GM21528 (cell line): ENCODE measurements around the gene LGI1.

ENCODE experiments used
- ATAC-seq: cut with Tn5 transposase; IDR thresholded peaks from one replicate; pipeline ENCODE4 v1.9.1; 2021; ENCODE audit warnings: mild to moderate bottlenecking, moderate library complexity; ENCODE audit not compliant: unreplicated experiment, low FRiP score

Gene LGI1

DNA sequence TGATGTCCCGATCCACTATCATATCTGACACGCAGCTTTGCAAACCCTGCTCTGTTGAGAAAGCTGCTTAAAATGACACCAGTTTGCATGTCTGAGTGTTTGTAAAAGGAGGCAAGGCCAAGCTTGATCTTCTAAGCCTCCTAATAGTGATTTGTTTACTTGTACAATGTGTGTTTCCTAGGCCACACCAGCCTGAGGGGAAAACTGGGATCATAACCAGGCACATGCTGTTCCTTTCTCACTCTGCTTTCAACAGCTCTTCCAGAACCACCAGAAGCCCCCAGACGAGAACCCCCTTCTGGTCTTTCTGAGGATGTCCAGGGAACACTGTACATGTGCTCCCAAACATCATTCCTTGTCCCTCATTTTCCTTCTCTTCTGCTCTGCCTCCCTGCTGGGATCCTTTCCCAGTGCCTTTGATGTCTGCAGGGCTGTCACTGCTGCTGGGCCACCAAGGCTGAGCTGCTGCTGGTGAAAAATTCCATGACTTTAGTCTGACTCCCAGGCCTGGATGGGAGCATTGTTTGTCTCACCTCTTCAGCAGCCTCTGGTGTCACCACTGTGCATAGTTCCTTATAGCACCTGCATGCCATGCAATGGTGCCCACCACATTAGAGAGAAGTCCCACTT lies 4.0 kb upstream of the LGI1 start:
- ATAC-seq = no peak

DNA sequence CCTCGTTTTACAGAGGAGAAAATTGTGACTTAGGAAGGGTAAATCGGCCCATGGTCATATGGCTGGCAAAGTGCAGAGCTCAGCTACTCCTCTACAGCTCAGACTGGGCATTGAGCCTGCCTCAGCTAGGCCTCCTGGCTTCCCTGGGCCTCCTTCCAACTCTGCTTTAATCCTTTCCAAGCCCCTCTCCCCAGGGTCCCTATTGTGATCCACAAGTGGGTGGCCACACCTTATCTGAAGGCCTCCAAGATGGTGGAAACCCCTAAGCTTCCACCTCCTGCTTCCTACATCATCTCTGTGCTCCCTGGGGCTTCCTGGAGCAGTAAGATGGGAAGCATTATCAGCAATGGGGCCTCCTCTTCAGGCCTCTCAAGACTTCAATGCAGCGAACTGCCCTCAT lies 3.0 kb upstream of the LGI1 start:
- ATAC-seq = no peak

DNA sequence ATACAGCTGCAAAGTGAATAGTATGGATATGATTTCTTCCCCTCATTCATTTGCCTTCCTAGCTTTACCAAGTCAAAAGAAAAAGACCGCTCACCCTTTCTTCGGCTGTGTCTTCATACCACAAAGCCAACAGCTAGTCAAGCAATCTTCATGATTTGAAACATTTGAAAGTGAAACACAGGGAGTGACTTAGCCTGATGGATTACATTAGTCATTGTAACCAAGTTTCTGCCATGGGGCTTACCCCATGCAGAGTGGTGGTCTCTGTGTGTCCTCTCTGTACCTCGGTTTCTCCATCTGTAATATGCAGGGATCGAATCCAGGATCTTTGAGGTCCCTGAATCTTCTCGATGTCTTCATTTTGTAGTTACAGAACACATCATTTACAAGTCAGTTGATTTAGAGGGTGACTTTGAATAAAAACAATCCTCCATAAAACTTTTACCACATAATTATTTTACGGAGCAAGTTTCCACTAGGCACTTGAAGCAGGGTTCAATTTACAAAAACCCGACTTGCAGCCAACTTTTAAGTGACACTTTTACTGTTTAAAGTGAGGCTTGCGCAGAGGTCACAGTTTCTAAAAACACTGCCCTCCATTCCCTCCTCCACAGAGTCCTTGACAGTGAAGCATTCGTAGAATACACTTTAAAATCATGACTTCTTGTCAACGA lies 2.2 kb upstream of the LGI1 start:
- no peak for ATAC-seq

DNA sequence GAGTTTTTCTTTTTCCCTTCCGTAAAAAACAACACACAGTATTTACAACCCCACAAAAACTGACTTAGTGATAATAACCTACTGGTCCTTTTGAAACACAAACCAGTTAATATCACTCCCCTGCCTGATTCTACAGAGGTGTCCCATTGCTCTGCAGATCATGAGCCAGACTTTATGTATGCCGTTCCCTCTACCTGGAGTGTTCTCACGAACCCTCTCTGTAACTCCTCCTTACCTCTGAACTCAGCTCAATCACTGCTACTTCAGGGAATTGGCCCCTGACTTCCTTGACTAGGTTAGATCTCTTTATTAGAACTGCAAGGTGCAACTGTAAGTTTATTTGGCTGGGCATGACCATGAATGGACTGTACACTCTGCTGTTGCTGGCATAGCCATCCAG lies 1.6 kb upstream of the LGI1 start:
- no peak for ATAC-seq

DNA sequence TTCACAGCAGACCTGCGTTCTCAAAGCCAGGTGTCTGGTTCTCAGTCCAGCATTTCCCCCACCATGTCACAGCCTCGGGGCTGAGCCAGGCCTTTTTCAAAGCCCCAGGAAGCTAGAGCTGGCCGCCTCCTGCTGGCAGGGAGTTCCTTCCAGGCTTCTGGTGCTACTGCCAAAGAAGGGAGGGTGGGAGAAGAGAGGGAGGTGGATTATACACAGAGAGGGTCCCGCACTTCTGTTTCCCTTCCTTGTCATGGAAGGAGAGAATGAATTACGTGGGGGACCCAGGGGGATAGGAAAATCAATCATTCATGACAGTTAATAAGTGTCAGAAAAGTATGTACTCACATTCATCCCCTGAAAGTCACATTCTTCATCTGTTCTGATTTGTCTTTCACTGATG lies 600 bp upstream of the LGI1 start:
- no peak for ATAC-seq

DNA sequence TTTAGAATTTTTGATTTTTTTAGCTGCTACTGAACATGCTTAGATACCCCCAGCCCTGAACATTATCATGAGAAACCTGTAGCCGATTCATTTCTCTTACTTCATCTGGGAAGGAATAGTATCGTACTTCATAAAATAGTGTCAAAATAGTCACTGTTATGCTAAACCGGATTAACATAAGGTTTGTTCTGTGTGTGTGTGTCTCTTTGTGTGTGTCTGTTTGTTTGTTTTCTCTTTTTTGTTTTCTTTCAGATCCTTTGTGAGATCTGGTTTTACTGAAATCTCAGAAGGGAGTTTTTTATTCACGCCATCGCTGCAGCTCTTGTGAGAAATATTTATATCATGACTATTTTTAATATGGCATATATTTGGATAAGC lies 761 bp downstream of the LGI1 start:
- no peak for ATAC-seq

DNA sequence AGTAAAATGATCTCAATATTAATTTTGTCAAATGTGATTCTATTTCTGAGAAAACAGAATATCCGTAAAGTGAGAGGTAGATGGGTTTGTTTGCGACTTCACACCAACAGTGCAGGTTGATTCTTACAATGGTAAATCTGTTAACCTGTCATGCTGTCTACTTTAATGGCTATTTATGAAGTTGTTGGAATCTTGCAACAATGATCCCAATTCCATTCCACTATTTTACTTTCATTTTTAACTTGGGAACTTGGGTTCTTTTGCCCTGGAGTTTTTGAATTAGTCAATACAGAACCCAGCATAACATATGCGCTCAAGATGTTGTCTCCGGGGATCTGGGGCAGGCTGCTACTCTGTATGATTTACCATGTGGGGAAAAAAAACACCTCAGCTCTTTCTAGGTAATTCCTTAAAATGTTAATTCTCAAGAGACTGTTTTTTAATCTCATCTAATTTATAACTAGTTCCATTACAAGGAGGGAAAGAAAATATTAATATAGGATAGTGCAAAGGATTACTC lies 1.2 kb downstream of the LGI1 start:
- ATAC-seq = no peak

DNA sequence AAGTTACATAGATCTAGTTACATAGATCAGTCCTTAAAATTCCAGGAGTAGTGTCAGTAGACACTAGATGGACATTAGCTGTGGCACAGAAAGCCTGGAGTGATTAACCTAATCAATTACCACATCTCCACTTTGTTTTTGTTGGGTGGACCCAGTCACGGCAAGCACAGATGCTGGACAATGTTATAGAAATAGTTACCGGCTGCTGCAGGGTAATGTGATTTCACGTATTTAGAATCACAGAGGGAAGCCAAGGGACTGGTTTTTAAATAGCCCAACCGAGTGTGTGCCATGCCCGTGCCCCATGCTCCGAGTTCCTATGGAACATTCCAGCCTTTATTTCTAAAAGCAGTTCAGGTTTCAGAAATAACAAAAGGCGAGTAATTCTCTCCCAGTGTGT lies 2.8 kb downstream of the LGI1 start:
- no peak for ATAC-seq

DNA sequence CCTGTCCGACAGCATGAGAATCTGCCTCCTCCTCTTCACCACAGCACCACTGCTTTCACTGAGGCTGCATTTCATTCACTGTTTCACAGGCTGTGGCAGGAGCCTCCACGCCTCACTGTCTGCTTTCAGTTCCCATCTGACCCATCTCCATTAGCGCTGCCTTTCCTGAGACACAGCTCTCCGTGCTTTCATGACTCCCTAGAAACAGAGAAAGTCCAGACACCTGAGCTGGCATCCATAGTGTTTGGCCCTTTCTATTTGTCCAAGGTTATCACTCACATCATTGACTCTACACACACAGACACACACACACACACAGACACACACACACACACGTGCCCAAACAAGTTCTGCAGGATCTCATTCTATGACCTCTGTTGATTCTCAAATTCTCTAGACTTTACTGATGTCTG lies 5.2 kb downstream of the LGI1 start:
- no peak for ATAC-seq

DNA sequence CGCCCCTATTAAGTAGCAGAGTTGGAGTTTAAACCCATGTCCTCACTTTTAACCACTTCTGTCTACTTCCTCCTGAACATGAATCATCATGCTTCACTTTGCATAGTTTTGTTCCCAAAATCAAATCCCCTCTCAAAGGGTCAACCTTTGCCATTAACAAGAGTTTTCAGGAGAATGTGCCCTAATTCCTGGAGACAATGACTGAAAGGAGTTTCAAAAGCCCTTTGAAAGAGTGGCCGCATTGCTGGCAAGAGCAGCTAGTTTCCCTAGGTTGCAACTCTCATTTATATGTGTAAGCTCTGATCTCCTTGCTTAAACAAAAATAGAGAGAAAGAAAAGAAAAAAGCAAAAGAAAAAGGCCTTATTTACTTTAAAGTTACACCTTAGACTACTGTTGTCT lies 9.2 kb downstream of the LGI1 start:
- no peak for ATAC-seq

DNA sequence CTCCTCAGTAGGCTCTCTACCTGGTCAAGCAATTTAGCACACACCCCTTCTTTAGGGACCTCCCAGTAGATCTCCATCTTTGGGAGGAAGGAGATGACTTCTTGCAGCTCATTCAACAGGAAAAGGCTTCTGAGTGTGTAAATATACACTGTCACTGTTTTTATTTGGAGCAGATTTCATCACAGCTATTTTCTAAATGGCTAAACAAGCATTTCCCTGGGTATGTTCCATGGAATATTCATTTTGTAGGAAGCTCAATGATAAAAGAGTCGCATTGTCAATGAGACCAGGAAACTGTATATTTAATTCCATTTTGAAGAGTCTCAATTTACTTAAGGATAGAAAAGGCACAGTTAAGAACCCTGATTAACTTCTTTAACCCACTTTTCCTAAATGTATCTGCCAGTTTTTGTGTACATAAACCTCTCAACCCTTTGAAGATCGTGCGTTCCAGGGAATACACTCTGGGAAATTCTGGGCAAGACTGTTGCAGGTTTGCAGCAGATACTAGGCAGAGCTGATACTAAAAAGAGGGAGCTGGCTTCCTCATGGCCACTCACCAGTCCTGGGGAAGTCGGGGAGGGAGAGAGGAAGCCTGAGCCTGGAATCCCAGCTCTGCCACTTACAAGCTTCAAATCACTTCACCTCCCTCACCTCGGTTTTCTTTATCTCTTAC lies 10.1 kb downstream of the LGI1 start:
- ATAC-seq = no peak

DNA sequence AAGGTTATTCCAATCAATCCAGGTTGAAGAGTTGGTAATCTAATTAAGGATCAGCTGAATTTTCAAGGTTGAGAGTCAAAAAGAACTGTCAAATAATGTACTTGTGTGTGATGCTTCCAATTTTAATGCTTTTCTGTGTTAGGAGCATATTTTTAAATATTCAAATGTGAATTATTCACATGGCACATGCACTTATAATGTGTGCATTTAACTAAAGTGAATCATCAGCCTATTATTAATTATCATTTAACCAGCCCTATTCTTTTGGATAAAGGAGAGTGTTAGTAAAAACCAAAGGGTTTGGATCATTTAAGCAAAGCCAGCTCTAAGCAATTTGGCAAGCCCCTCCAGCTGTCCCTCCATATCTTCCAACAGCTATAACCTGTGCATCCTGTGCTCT lies 11.2 kb downstream of the LGI1 start:
- ATAC-seq = no peak

DNA sequence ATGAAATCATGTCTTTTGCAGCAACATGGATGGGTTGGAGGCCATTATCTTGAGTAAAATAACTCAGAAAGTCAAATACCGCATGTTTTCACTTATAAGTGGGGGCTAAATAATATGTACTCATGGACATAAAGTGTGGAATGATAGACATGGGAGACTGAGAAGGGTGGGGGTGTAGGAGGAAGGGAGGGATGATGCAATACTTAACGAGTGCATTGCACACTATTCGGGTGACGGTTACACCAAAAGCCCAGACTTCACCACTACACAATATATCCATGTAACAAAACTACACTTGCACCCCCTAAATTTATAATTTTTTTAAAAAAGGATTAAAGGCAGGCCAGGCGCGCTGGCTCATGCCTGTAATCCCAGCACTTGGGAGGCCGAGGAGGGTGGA lies 13.6 kb downstream of the LGI1 start:
- no peak for ATAC-seq

DNA sequence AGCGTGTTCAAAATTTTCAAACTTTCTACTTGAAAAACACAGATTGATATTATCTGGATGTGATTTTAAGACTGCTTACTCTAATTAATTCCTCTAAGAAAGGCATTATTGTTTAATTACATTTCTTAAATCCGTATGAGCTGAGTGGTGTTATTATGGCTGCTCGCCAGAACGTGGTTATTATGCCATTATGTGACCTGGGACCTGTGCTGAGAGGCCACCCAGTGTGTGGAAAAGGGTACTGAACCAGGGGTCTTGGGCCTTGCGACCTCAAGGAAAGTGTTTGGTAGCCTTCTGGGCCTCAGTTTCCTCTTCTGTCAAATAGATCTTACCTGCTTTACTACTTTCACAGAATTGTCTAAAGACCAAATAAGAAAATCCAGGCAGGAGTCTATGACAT lies 15.4 kb downstream of the LGI1 start:
- ATAC-seq = no peak

DNA sequence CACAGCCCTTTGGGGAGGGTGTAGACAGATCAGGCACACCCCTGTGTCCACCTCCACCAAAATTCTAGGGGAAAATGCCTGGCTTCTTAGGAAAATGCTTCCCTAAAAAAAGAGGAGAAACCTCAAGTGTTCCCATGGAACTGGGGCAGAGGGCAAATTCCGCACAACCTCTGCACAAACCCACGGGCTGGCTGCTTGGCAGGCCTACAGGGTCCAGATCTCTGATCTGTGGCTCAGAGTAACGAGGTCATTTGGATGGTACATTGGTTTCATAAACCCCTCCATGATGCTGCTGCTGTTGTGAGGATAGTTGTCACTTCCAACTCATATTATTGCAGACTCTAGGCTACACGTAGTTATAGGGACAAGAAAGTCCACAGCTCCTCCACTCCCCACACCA lies 16.0 kb downstream of the LGI1 start:
- ATAC-seq = no peak

DNA sequence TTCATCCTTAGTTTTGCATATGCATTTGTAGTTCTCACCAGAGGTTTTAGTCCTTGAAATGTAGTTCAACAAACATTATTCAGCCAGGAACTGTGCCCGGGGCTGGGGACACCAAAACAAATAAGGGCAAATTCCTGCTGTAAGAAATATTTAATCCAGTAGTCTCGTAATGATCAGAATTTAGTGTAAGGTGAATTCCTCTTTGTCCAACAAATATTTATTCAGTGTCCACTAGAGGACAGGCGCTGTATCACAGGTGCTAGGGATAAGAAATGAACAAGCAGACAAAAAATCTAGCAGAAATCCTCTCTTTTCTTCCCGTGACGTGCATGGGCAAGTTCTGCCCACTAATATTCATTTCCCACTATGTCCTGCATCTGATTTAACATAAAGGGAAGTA lies 17.6 kb downstream of the LGI1 start:
- ATAC-seq = no peak

DNA sequence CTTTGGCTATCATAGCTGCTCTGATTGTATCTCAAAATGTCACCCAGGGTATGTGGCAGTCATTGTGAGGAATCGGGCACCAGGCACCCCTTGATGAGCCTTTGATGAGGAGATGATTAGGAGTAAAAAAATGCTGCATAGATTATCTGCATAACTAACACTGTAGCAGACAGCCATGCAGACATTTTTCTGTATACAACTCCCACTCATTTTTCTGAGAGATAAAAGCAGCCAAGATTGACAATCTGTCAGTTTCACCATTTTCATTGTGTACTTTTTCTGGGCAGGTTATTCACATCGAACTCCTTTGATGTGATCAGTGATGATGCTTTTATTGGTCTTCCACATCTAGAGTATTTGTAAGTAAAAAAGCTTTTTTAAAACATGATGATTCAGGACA lies 19.4 kb downstream of the LGI1 start:
- no peak for ATAC-seq

DNA sequence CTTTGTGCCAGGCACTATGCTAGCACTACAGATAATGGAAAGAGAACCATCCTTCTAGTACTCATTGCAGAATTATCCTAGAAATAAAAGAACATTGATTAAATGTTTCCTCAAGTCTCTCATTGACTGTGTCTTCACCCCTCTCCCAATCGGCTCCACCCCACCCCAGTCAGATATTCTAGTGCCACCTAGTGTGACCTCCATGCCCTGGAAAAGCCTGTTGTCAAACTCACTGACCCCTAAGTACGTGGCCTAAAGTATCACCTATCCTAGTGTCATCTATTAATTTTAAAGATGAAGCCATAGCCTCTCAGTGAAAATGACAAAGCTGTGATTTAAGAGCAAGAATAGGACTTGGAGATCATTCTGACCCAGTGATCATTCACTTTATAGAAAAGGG lies 26.3 kb downstream of the LGI1 start:
- no peak for ATAC-seq

DNA sequence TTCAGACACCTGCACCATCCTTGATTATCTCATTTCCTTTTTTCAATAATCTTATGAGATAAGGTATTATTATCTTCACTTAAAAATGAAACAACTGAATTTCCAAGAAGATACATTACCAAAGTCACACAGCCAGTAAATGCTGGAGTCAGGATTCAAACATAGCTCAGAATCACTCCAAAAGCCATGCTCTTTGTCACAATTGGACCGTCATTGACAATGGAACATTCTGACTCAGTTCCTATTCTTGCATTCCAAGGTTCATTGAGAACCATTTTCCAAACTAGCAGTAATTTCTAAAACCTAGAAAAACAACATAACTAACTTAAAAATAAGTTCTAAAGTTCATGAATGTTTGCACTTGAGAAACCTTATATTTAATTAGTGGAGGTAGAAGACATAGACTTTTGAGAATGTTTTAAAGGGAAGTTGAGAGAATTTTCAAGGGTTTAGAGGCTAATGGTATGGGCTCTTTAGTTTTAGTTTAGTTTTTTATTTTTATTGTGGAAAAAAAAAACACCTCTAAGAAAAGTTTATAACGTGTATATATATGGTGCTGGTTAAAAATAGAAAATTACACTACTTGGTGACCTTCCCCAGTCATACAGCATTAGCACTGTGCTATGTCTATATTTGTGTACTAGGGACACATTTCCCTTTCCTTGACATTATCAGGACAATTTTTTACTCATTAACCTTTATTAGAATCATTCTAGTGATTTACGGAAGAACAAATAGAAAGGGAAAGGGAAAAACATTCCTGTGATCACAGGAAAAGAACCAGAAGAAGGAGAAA lies 30.9 kb downstream of the LGI1 start:
- ATAC-seq = no peak

DNA sequence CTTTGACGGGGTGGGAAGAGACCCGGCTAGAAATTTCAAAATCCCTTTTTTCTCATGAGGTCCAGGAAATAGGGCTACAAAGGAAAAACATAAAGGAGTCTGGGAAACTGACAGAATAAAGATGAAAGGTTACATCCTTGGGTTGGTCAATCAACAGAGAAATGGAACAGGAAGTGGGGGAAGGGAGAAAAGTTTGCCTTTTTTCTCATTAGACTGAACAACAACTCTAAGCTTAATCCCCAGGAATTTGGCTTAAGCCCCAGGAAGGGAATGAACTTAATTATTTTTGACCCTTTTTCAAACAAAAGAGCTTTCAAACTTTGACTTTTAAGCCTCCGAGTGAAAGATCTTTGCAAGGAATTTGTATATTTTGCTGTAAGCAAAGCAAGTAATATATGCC lies 32.7 kb downstream of the LGI1 start:
- no peak for ATAC-seq

DNA sequence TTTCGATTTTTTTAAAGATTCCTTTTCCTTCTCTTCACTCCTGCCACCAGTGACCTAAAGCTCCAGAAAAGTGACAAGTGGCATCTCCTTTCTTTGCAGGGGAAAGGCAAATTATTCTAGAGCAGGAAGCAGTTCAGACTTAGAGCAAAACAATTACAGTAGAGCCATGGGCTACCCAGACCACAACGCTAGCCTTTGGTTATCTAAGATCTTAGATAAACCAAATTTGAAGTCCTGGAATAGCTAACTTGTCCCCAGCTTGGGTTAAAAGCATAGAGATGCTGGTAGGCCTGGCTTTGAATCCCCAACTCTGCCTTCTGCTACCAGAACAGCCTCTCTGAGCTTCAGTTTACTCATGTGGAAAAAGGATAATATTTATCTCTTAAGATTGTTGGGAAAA lies 38.4 kb downstream of the LGI1 start:
- no peak for ATAC-seq
